GM21367 (cell line): ENCODE results near the gene DLG2.

Source experiments
- ATAC-seq: cut with Tn5 transposase; IDR thresholded peaks from one replicate; pipeline ENCODE4 v1.9.1; 2021; ENCODE audit not compliant: unreplicated experiment

DLG2 gene

GRCh38 chr11:85572056-85572455 lies 55.1 kb downstream of the DLG2 start:
- ATAC-seq = no peak

GRCh38 chr11:85569525-85569924 lies 57.6 kb downstream of the DLG2 start:
- no peak for ATAC-seq

GRCh38 chr11:85558411-85558810 lies 68.7 kb downstream of the DLG2 start:
- ATAC-seq = no peak

- ATAC-seq = no peak
Measured at GRCh38 chr11:85551881-85552280, 75.3 kb downstream of the DLG2 start.

GRCh38 chr11:85541683-85542082 lies 85.5 kb downstream of the DLG2 start:
- ATAC-seq = no peak

GRCh38 chr11:85540635-85541205 lies 86.4 kb downstream of the DLG2 start:
- no peak for ATAC-seq

GRCh38 chr11:85540181-85540580 lies 87.0 kb downstream of the DLG2 start:
- ATAC-seq = no peak

GRCh38 chr11:85539740-85540139 lies 87.4 kb downstream of the DLG2 start:
- ATAC-seq = no peak

- no peak for ATAC-seq
Measured at GRCh38 chr11:85539029-85539689, 88.0 kb downstream of the DLG2 start.

GRCh38 chr11:85536438-85536837 lies 90.7 kb downstream of the DLG2 start:
- ATAC-seq = no peak

GRCh38 chr11:85534806-85535205 lies 92.3 kb downstream of the DLG2 start:
- no peak for ATAC-seq

- no peak for ATAC-seq
Measured at GRCh38 chr11:85531191-85531897, 95.8 kb downstream of the DLG2 start.

- ATAC-seq = no peak
Measured at GRCh38 chr11:85530634-85531033, 96.5 kb downstream of the DLG2 start.

- no peak for ATAC-seq
Measured at GRCh38 chr11:85526564-85526963, 100.6 kb downstream of the DLG2 start.

- no peak for ATAC-seq
Measured at GRCh38 chr11:85525686-85526085, 101.5 kb downstream of the DLG2 start.

- no peak for ATAC-seq
Measured at GRCh38 chr11:85517272-85517671, 109.9 kb downstream of the DLG2 start.

GRCh38 chr11:85495918-85496317 lies 131.2 kb downstream of the DLG2 start:
- ATAC-seq = no peak

- no peak for ATAC-seq
Measured at GRCh38 chr11:85494396-85494795, 132.7 kb downstream of the DLG2 start.

GRCh38 chr11:85485902-85486301 lies 141.2 kb downstream of the DLG2 start:
- no peak for ATAC-seq

GRCh38 chr11:85483861-85484260 lies 143.3 kb downstream of the DLG2 start:
- ATAC-seq = no peak

GRCh38 chr11:85481862-85482261 lies 145.3 kb downstream of the DLG2 start:
- ATAC-seq = no peak
